ENCODE results near the gene EPC1. TPM values are rescaled to one million over a fixed set of nuclear protein-coding genes. Genes with fewer than 3 reads are reported as not detected.

EPC1 gene
- total and polyA plus RNA-seq, 10 of the 15 experiments (the other 5 are each of a cell fraction or from before 2014, with no cell fraction given) = 6.8 to 59.2 (median 19.4) TPM

- TF ChIP-seq SMAD1 (IDR thresholded peaks at IDR 0.05; ENCODE audit: low read depth, partially characterized antibody) (no peak), BHLHE40 (IDR thresholded peaks at IDR 0.05; ENCODE audit: borderline replicate concordance in 1 of 2, low read depth in 2 of 2, low read length in 1 of 2) (no peak), E2F4 (IDR thresholded peaks at IDR 0.05; ENCODE audit: low read depth, low read length) (no peak), TCF7 (IDR thresholded peaks at IDR 0.05; ENCODE audit: borderline replicate concordance) (0 out of 2 replicates have a peak, but pooled peaks have one; percentile 13), WRNIP1 (IDR thresholded peaks at IDR 0.05; ENCODE audit: borderline replicate concordance, low read depth, low read length) (no peak), JUNB (IDR thresholded peaks at IDR 0.05) (no peak), NKRF (conservative IDR thresholded peaks at IDR 0.05) (no peak), ELK1 (IDR thresholded peaks at IDR 0.05; ENCODE audit: low read depth, low read length) (no peak), ZZZ3 (IDR thresholded peaks at IDR 0.05; ENCODE audit: control insufficient read depth, insufficient read length, low read depth) (no peak), RUNX3 (IDR thresholded peaks at IDR 0.05; ENCODE audit: low read length) (no peak), SIN3A (IDR thresholded peaks at IDR 0.05; ENCODE audit: low read depth, low read length) (no peak), USF2 (IDR thresholded peaks at IDR 0.05; ENCODE audit: borderline replicate concordance, low read depth, low read length) (no peak), KAT2A (conservative IDR thresholded peaks at IDR 0.05; ENCODE audit: control insufficient read depth, low read depth, low read length) (no peak), CBFB (IDR thresholded peaks at IDR 0.05; ENCODE audit: low read depth) (no peak), ZNF384 (IDR thresholded peaks at IDR 0.05; ENCODE audit: borderline replicate concordance, low read depth, low read length) (0 out of 2 replicates have a peak, but pooled peaks have one; percentile 17), HSF1 (IDR thresholded peaks at IDR 0.05; ENCODE audit: low read depth, low read length) (no peak), RAD21 (IDR thresholded peaks at IDR 0.05; ENCODE audit: insufficient read depth, low read depth, low read length) (no peak), MLLT1 (IDR thresholded peaks at IDR 0.05) (peak; percentile 62; the same call in 1 of the 2 replicates), SREBF2 (IDR thresholded peaks at IDR 0.05; ENCODE audit: low read length) (no peak), CREB1 (IDR thresholded peaks at IDR 0.05; ENCODE audit: low read depth) (no peak), EP300 (IDR thresholded peaks at IDR 0.05; ENCODE audit: borderline replicate concordance in 1 of 2, control insufficient read depth in 1 of 2, low read depth in 2 of 2, low read length in 2 of 2) (no peak), SP1 (IDR thresholded peaks at IDR 0.05; ENCODE audit: low read depth, low read length) (no peak), PAX8 (IDR thresholded peaks at IDR 0.05) (no peak)
Measured at GRCh38 chr10:32379318-32379949, 32.5 kb upstream of the EPC1 start (continued).

Measured in GM12878 (cell line).